K562 (cell line): ENCODE data around the gene UNC13A. TPM values are rescaled to one million over a fixed set of nuclear protein-coding genes. Genes with fewer than 3 reads are reported as not detected.
A peak's percentile ranks its signal among the peaks of the same experiment; 100 is the strongest.

ENCODE experiments used
- CTBP1 ChIP-seq: fragments of 450-650 bp; IDR thresholded peaks from 2 replicates; pipeline ENCODE4 v1.6.1; 2016; ENCODE audit warnings: borderline replicate concordance
- CXXC5 ChIP-seq: fragments of 250-450 bp; sonication (Bioruptor Pico); IDR thresholded peaks from 2 replicates; pipeline ENCODE4 v1.8.0; 2022; ENCODE audit warnings: inconsistent platforms, mild to moderate bottlenecking, moderate library complexity
- ESRRA ChIP-seq: fragments of 450-650 bp; IDR thresholded peaks from 2 replicates; pipeline ENCODE4 v1.6.1; 2014; ENCODE audit warnings: low read depth, mild to moderate bottlenecking, moderate library complexity, borderline replicate concordance
- MIER1 ChIP-seq: fragments of 450-650 bp; IDR thresholded peaks from 2 replicates; pipeline ENCODE4 v1.6.1; 2016; ENCODE audit warnings: antibody characterized with exemption, mild to moderate bottlenecking, low read depth
- MYC ChIP-seq, 2 experiments: fragments of 250-450 bp in 1 of 2; sonication (Bioruptor Pico) in 1 of 2; IDR thresholded peaks; 2 replicates each; pipeline versions ENCODE4 v1.5.1 to v1.6.1; 2012 to 2021; ENCODE audit warnings: low read depth in 2 of 2, borderline replicate concordance in 1 of 2, improper control_type of control experiment in 1 of 2, low read length in 1 of 2, mild to moderate bottlenecking in 1 of 2, moderate library complexity in 1 of 2
- NCOA1 ChIP-seq: fragments of 450-650 bp; IDR thresholded peaks from 2 replicates; pipeline ENCODE4 v1.6.1; 2016; ENCODE audit warnings: low read depth
- RBM25 ChIP-seq: fragments of 200-400 bp; formaldehyde crosslinking; IDR thresholded peaks from 2 replicates; pipeline ENCODE4 v1.6.1; 2018; ENCODE audit warnings: low read length, low read depth, moderate library complexity; ENCODE audit not compliant: severe bottlenecking
- RBM34 ChIP-seq: fragments of 200-400 bp; formaldehyde crosslinking; IDR thresholded peaks from 2 replicates; pipeline ENCODE4 v1.6.1; 2018; ENCODE audit warnings: low read length, borderline replicate concordance; ENCODE audit not compliant: insufficient read depth
- SMC3 ChIP-seq: conservative IDR thresholded peaks from 2 replicates; pipeline ENCODE4 v1.6.1; 2011; ENCODE audit warnings: low read depth, low read length, improper control_type of control experiment; ENCODE audit not compliant: insufficient read depth
- ZNF253 ChIP-seq: fragments of 250-450 bp; sonication (Bioruptor Pico); conservative IDR thresholded peaks from 2 replicates; pipeline ENCODE4 v1.6.1; 2021; ENCODE audit warnings: mild to moderate bottlenecking
- polyA plus RNA-seq, 8 experiments: library from polyadenylated mRNA; depleted of rRNA in 4 of 8; stranded (reverse) in 5 of 8; unstranded in 3 of 8; fragments of >200 nt; fragmentation: Nextera tagmentation in 2 of 8; fragmentation: Illumina TruSeq in 1 of 8; extraction: Ambion mirVana in 2 of 8; extraction: Trizol in 1 of 8; gene quantifications; 2 replicates each; pipeline versions ENCODE4 v1.2.1 to v1.2.3, GENCODE V29; 2011 to 2014; ENCODE audit warnings: inconsistent platforms in 1 of 8, missing spikeins in 1 of 8
- total RNA-seq, 7 experiments: library from RNA; depleted of rRNA in 6 of 7; stranded (reverse); fragments of >200 nt in 6 of 7; fragmentation: Illumina TruSeq in 2 of 7; extraction: Trizol in 2 of 7; gene quantifications; 2 replicates each; pipeline versions ENCODE4 v1.2.1 to v1.2.3, GENCODE V29; 2011 to 2021; ENCODE audit warnings: low replicate concordance in 1 of 7
- TF ChIP-seq, protein P1 (sequence below), 2 experiments: fragments of 450-650 bp; IDR thresholded peaks; 2 replicates each; pipeline ENCODE4 v1.6.1; 2016; ENCODE audit warnings: mild to moderate bottlenecking in 2 of 2, borderline replicate concordance in 1 of 2, low read depth in 1 of 2, moderate library complexity in 1 of 2
- TF ChIP-seq, protein P2 (sequence below): fragments of 200-800 bp; sonication (Bioruptor generic); IDR thresholded peaks from 2 replicates; pipeline ENCODE4 v1.6.1; 2017; ENCODE audit warnings: missing genetic modification characterization, missing compliant biosample characterization
- TF ChIP-seq, protein P3 (sequence below): sonication (generic); formaldehyde crosslinking; IDR thresholded peaks from 2 replicates; pipeline ENCODE4 v1.9.0; 2022; ENCODE audit warnings: mild to moderate bottlenecking, missing genetic modification reagents
- TF ChIP-seq, protein P4 (sequence below): IDR thresholded peaks from 2 replicates; pipeline ENCODE4 v1.6.1; 2011; ENCODE audit not compliant: insufficient read length; ENCODE audit errors: extremely low read depth

The UNC13A gene
- total and polyA plus RNA-seq, 9 of the 15 experiments (the other 6 are each of a cell fraction or from before 2014, with no cell fraction given): 0.03 to 1.0 (median 0.25) TPM

DNA sequence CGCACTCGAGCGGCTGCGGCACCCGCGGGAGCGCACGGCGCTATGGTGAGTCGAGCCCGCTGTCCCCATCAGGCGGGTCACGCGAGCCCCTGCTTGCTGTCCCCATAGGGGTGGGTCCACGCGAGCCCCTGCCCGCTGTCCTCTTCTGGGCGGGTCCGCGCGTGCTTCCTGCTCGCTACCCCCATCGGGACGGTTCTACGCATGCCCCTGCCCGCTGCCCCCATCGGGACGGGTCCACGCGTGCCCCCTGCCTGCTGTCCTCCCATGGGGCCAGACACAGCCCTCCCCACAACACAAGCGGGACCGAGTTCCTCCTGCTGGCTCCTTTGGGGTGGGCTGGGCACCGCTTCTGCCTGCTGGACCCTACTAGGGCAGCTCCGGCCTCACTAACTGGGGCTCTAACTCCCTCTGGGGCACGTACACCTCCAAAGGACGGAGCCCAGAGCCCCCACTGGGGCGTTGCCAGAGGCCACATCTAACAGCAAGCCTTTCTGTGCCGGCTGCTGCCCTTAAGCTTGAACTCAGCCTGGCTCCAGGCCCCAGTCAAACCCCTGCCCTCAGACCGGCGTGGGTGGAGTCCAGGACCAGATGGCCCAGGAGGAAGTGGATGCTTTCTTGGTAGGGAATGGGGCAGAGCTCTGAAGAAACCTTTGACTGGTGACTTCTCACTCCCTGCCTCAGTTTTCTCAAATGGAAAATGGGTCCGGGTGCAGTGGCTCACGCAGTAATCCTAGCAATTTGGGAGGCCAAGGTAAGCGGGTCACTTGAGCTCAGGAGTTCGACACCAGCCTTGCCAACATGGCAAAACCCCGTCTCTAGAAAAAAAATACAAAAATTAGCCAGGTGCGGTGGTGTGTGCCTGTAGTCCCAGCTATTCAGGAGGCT, 132.0 kb downstream of the UNC13A start (continued):
- TF ChIP-seq, protein P1, sequence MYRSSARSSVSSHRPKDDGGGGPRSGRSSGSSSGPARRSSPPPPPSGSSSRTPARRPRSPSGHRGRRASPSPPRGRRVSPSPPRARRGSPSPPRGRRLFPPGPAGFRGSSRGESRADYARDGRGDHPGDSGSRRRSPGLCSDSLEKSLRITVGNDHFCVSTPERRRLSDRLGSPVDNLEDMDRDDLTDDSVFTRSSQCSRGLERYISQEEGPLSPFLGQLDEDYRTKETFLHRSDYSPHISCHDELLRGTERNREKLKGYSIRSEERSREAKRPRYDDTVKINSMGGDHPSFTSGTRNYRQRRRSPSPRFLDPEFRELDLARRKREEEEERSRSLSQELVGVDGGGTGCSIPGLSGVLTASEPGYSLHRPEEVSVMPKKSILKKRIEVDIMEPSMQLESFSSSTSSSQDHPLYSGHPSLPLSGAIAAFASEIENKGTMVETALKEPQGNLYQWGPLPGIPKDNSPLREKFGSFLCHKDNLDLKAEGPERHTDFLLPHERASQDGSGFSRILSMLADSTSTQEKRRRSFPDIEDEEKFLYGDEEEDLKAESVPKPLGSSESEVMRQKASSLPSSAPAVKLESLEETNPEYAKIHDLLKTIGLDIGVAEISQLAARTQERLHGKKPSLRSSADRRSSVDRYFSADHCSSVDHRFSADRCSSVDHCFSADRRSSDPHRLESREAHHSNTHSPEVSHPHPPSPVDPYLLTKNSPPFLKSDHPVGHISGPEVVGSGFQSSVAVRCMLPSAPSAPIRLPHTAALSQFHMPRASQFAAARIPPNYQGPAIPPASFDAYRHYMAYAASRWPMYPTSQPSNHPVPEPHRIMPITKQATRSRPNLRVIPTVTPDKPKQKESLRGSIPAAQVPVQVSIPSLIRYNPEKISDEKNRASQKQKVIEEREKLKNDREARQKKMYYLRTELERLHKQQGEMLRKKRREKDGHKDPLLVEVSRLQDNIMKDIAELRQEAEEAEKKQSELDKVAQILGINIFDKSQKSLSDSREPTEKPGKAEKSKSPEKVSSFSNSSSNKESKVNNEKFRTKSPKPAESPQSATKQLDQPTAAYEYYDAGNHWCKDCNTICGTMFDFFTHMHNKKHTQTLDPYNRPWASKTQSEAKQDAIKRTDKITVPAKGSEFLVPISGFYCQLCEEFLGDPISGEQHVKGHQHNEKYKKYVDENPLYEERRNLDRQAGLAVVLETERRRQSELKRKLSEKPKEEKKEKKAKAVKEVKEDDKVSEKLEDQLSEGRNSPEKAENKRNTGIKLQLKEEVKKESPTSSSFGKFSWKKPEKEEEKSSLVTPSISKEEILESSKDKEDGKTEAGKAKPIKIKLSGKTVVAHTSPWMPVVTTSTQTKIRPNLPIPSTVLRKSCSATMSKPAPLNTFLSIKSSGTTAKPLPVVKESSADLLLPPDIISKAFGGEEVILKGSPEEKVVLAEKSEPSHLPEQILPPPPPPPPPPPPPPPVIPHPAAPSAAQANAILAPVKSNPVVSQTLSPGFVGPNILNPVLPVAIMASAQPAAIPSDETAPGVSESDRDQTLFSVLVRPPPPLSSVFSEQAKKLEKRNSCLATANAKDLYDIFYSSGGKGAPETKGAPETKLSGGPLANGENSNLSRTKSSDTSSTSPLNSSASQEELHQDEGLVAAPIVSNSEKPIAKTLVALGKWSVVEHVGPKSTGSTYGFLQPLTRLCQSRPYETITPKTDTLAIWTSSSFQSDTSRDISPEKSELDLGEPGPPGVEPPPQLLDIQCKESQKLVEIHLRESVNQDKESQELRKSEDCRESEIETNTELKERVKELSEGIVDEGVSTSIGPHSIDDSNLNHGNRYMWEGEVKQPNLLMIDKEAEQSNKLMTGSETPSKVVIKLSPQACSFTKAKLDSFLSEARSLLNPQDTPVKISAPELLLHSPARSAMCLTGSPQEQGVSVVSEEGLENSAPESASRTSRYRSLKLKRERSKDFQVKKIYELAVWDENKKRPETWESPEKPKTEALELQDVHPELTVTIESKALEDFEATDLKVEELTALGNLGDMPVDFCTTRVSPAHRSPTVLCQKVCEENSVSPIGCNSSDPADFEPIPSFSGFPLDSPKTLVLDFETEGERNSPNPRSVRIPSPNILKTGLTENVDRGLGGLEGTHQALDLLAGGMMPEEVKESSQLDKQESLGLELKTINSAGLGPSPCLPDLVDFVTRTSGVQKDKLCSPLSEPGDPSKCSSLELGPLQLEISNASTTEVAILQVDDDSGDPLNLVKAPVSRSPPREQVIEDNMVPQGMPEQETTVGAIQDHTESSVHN (IDR thresholded peaks at IDR 0.05; ENCODE audit: borderline replicate concordance in 1 of 2, low read depth in 1 of 2): no peak
- TF ChIP-seq, protein P2, sequence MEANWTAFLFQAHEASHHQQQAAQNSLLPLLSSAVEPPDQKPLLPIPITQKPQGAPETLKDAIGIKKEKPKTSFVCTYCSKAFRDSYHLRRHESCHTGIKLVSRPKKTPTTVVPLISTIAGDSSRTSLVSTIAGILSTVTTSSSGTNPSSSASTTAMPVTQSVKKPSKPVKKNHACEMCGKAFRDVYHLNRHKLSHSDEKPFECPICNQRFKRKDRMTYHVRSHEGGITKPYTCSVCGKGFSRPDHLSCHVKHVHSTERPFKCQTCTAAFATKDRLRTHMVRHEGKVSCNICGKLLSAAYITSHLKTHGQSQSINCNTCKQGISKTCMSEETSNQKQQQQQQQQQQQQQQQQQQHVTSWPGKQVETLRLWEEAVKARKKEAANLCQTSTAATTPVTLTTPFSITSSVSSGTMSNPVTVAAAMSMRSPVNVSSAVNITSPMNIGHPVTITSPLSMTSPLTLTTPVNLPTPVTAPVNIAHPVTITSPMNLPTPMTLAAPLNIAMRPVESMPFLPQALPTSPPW (CRISPR knock-in tag): peak; percentile 11
- TF ChIP-seq, protein P3, sequence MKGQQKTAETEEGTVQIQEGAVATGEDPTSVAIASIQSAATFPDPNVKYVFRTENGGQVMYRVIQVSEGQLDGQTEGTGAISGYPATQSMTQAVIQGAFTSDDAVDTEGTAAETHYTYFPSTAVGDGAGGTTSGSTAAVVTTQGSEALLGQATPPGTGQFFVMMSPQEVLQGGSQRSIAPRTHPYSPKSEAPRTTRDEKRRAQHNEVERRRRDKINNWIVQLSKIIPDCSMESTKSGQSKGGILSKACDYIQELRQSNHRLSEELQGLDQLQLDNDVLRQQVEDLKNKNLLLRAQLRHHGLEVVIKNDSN (CRISPR knock-in tag): peak; percentile 35; the same call in 1 of the 2 replicates
- no peak for TF ChIP-seq ESRRA
- TF ChIP-seq SMC3: 0 out of 2 replicates have a peak, but pooled peaks have one; percentile 7
- TF ChIP-seq RBM25: no peak
- TF ChIP-seq CTBP1: 0 out of 2 replicates have a peak, but pooled peaks have one; percentile 15
- TF ChIP-seq CXXC5 (CRISPR knock-in tag): no peak
- TF ChIP-seq MIER1: no peak
- no peak for TF ChIP-seq MYC (IDR thresholded peaks at IDR 0.05; ENCODE audit: low read depth, low read length)
- peak; percentile 43; the same call in 1 of the 2 replicates for TF ChIP-seq MYC (CRISPR knock-in tag; IDR thresholded peaks at IDR 0.05; ENCODE audit: borderline replicate concordance, low read depth)
- TF ChIP-seq ZNF253 (CRISPR knock-in tag): no peak
- TF ChIP-seq NCOA1: no peak
- TF ChIP-seq, protein P4, sequence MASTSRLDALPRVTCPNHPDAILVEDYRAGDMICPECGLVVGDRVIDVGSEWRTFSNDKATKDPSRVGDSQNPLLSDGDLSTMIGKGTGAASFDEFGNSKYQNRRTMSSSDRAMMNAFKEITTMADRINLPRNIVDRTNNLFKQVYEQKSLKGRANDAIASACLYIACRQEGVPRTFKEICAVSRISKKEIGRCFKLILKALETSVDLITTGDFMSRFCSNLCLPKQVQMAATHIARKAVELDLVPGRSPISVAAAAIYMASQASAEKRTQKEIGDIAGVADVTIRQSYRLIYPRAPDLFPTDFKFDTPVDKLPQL: no peak
- TF ChIP-seq RBM34: no peak
